A549 (cell line): ENCODE data around the gene KCNMA1. TPM values are rescaled to one million over a fixed set of nuclear protein-coding genes. Genes with fewer than 3 reads are reported as not detected.

Experiments used
- ATAC-seq, 2 experiments: fragments of 200-7000 bp in 1 of 2; fragments of >200 bp in 1 of 2; cut with Nextera tagmentation in 1 of 2; cut with Tn5 transposase in 1 of 2; 3 replicates each; pipeline versions ENCODE4 v1.8.0 to v1.9.1; 2018 to 2020; ENCODE audit warnings: mild to moderate bottlenecking in 1 of 2, moderate library complexity in 1 of 2
- CTCF ChIA-PET: fragments of 300-600 bp; sonication (Branson Sonifier 250); formaldehyde crosslinking; extraction: SDS; loops from one replicate; lab custom pipeline; 2021; ENCODE audit warnings: antibody characterized with exemption, inconsistent platforms; lab: Yijun Ruan, JAX
- POLR2A ChIA-PET: fragments of 350-600 bp; formaldehyde crosslinking; extraction: SDS; loops from one replicate; lab custom pipeline; 2021; ENCODE audit warnings: antibody characterized with exemption, inconsistent platforms; lab: Yijun Ruan, JAX
- DNase-seq, 2 experiments: peaks; one replicate each; pipeline versions ENCODE4 v3.0.0 to v3.0.0-alpha.2; 2011 to 2016; ENCODE audit warnings: low read depth in 1 of 2, low spot score in 1 of 2
- FAIRE-seq: peaks from 2 replicates; lab custom pipeline; 2011; peaks lifted over from hg19 to GRCh38; lab: Jason Lieb, UNC
- H3K27ac ChIP-seq, 2 experiments: fragments of >200 bp; sonication (Bioruptor Twin); formaldehyde crosslinking; 3 replicates each; pipeline ENCODE4 v1.5.1; 2016 to 2017
- H3K4me1 ChIP-seq: fragments of >200 bp; sonication (Bioruptor Twin); formaldehyde crosslinking; 3 replicates; pipeline ENCODE4 v1.6.1; 2016
- H3K4me2 ChIP-seq: fragments of >200 bp; sonication (Bioruptor Twin); formaldehyde crosslinking; 3 replicates; pipeline ENCODE4 v1.6.1; 2016
- H3K4me3 ChIP-seq: fragments of >200 bp; sonication (Bioruptor Twin); formaldehyde crosslinking; 3 replicates; pipeline ENCODE4 v1.5.1; 2016
- H3K9me3 ChIP-seq: fragments of >200 bp; sonication (Bioruptor Twin); formaldehyde crosslinking; 3 replicates; pipeline ENCODE4 v1.6.1; 2016
- BCL3 ChIP-seq: fragments of >200 bp; sonication (Bioruptor Twin); formaldehyde crosslinking; IDR thresholded peaks from 3 replicates; pipeline ENCODE4 v1.6.1; 2016
- BHLHE40 ChIP-seq: IDR thresholded peaks from 2 replicates; pipeline ENCODE4 v1.6.1; 2012; ENCODE audit warnings: low read depth, low read length, inconsistent platforms
- CEBPB ChIP-seq, 2 experiments: fragments of >200 bp in 1 of 2; sonication (Bioruptor Twin) in 1 of 2; formaldehyde crosslinking in 1 of 2; IDR thresholded peaks; 2 replicates each; pipeline ENCODE4 v1.6.1; 2012 to 2016
- CHD4 ChIP-seq: fragments of 200-600 bp; sonication (generic); IDR thresholded peaks from 2 replicates; pipeline ENCODE4 v1.6.1; 2016; ENCODE audit warnings: antibody characterized with exemption, mild to moderate bottlenecking, borderline replicate concordance
- CTCF ChIP-seq: fragments of >200 bp; sonication (Bioruptor Twin); formaldehyde crosslinking; IDR thresholded peaks from 3 replicates; pipeline ENCODE4 v1.5.1; 2016
- ELK1 ChIP-seq: fragments of 150-350 bp; IDR thresholded peaks from 2 replicates; pipeline ENCODE4 v1.6.1; 2014; ENCODE audit warnings: low read depth, mild to moderate bottlenecking, low read length
- ESRRA ChIP-seq: fragments of 150-350 bp; IDR thresholded peaks from 2 replicates; pipeline ENCODE4 v1.6.1; 2014; ENCODE audit warnings: mild to moderate bottlenecking, low read length, borderline replicate concordance
- FOSB ChIP-seq: fragments of 250-450 bp; sonication (Bioruptor Pico); IDR thresholded peaks from 2 replicates; pipeline ENCODE4 v1.5.0; 2020; ENCODE audit warnings: mild to moderate bottlenecking, moderate library complexity
- HDAC2 ChIP-seq: fragments of 200-600 bp; sonication (generic); IDR thresholded peaks from 2 replicates; pipeline ENCODE4 v1.6.1; 2016
- HES2 ChIP-seq: fragments of >200 bp; sonication (Bioruptor Twin); formaldehyde crosslinking; IDR thresholded peaks from 2 replicates; pipeline ENCODE4 v1.6.1; 2016
- JUN ChIP-seq, 2 experiments: fragments of >200 bp; sonication (Bioruptor Twin); formaldehyde crosslinking; IDR thresholded peaks; 2 replicates in 1 of 2; 3 replicates in 1 of 2; pipeline ENCODE4 v1.6.1; 2016 to 2017
- KDM1A ChIP-seq: fragments of 200-600 bp; sonication (generic); IDR thresholded peaks from 2 replicates; pipeline ENCODE4 v1.6.1; 2016; ENCODE audit warnings: low read depth, mild to moderate bottlenecking
- KDM5A ChIP-seq: fragments of 200-600 bp; sonication (generic); IDR thresholded peaks from 2 replicates; pipeline ENCODE4 v1.6.1; 2016; ENCODE audit warnings: antibody characterized with exemption, mild to moderate bottlenecking
- POLR2A ChIP-seq: IDR thresholded peaks from 2 replicates; pipeline ENCODE4 v1.6.1; 2012; ENCODE audit warnings: mild to moderate bottlenecking, low read length
- RAD21 ChIP-seq, 2 experiments: fragments of >200 bp in 1 of 2; sonication (Bioruptor Twin) in 1 of 2; formaldehyde crosslinking in 1 of 2; IDR thresholded peaks in 1 of 2; conservative IDR thresholded peaks in 1 of 2; 2 replicates in 1 of 2; 3 replicates in 1 of 2; pipeline ENCODE4 v1.6.1; 2012 to 2018; ENCODE audit warnings: inconsistent platforms in 1 of 2
- RARB ChIP-seq: fragments of 250-450 bp; sonication (Bioruptor Pico); IDR thresholded peaks from 2 replicates; pipeline ENCODE4 v1.8.0; 2021; ENCODE audit warnings: mild to moderate bottlenecking, moderate library complexity
- RCOR1 ChIP-seq: fragments of 150-350 bp; IDR thresholded peaks from 2 replicates; pipeline ENCODE4 v1.6.1; 2014; ENCODE audit warnings: antibody characterized with exemption, low read length, low read depth
- RFX5 ChIP-seq: fragments of 450-650 bp; IDR thresholded peaks from 2 replicates; pipeline ENCODE4 v1.7.1; 2014; ENCODE audit warnings: antibody characterized with exemption, mild to moderate bottlenecking, moderate library complexity
- SREBF2 ChIP-seq: fragments of 450-650 bp; IDR thresholded peaks from 2 replicates; pipeline ENCODE4 v1.6.1; 2014; ENCODE audit warnings: mild to moderate bottlenecking, moderate library complexity
- TP53 ChIP-seq: fragments of 250-450 bp; sonication (Bioruptor Pico); IDR thresholded peaks from 2 replicates; pipeline ENCODE4 v1.5.0; 2021; ENCODE audit warnings: mild to moderate bottlenecking, moderate library complexity
- ZSCAN20 ChIP-seq: fragments of 250-450 bp; sonication (Bioruptor Pico); IDR thresholded peaks from 2 replicates; pipeline ENCODE4 v1.8.0; 2022; ENCODE audit warnings: mild to moderate bottlenecking, moderate library complexity
- WGBS: methylation state at CpG from one replicate; pipeline ENCODE4 v1.1.6; 2017; ENCODE audit errors: missing lambda C conversion rate; 5-methylcytosine and 5-hydroxymethylcytosine counted together
- polyA plus RNA-seq, 4 experiments: library from polyadenylated mRNA; depleted of rRNA in 3 of 4; stranded (reverse); fragments of >200 nt; fragmentation: RNase III in 1 of 4; extraction: RNeasy Plus Mini Kit Qiagen cat#74134 plus additional on column Dnase treatment in 1 of 4; gene quantifications; 2 replicates in 3 of 4; 3 replicates in 1 of 4; pipeline ENCODE4 v1.2.3, GENCODE V29; 2011 to 2017

KCNMA1 gene
- polyA plus RNA-seq, 2 of the 4 experiments (the other 2 are of a cell fraction) = 14.9 to 30.6 TPM

- Histone ChIP-seq H3K4me3 (no peak overlapping the region), H3K4me2 (no peak overlapping the region), H3K4me1 (no peaks in the 10 kb centered on the region), H3K9me3 (no peaks in the 10 kb centered on the region), H3K27ac (no peak overlapping the region)
- WGBS = 71% methylated on average over 3 of the region's 3 CpGs
- ATAC-seq = no peak
- TF ChIP-seq CTCF (no peak), JUN (IDR thresholded peaks at IDR 0.05) (no peak), HES2 (no peak), RAD21 (conservative IDR thresholded peaks at IDR 0.05 in 1 of 2, IDR thresholded peaks at IDR 0.05 in 1 of 2) (no peak), CHD4 (no peak), RARB (CRISPR knock-in tag) (no peak), POLR2A (no peak), HDAC2 (no peak), KDM1A (no peak), CEBPB (IDR thresholded peaks at IDR 0.05) (no peak), KDM5A (no peak), BCL3 (no peak), ELK1 (no peak), ESRRA (no peak)
- ChIA-PET CTCF (interaction anchor here (0.8 to 1.3 kb wide), 3 partner anchors 16 to 145 kb away, joined by 3 to 6 read pairs (median 5); no protein-coding TSS in a partner anchor), POLR2A (no interaction called here)
- no peak for FAIRE-seq
- no peak for DNase-seq
Measured at GRCh38 chr10:77318739-77319138, 318.9 kb downstream of the KCNMA1 start.

GRCh38 chr10:77317221-77317620, 320.4 kb downstream of the KCNMA1 start:
- H3K4me1 ChIP-seq = no peaks in the 10 kb centered on the region
- ATAC-seq = no peak
- WGBS = 59% methylated on average over 5 of the region's 5 CpGs
- ChIA-PET POLR2A (no interaction called here), CTCF (interaction anchor here (0.7 to 1.4 kb wide), 4 partner anchors 15 to 143 kb away, joined by 3 to 5 read pairs (median 4); no protein-coding TSS in a partner anchor)
- FAIRE-seq = no peak
- no peak overlapping the region for H3K4me2 ChIP-seq
- no peak overlapping the region for H3K27ac ChIP-seq
- TF ChIP-seq HDAC2 (no peak), RFX5 (no peak), TP53 (no peak), ELK1 (no peak), RAD21 (conservative IDR thresholded peaks at IDR 0.05 in 1 of 2, IDR thresholded peaks at IDR 0.05 in 1 of 2) (no peak), RCOR1 (no peak), ZSCAN20 (CRISPR knock-in tag) (no peak), FOSB (no peak), CTCF (no peak), RARB (CRISPR knock-in tag) (no peak), BHLHE40 (no peak), POLR2A (no peak), SREBF2 (no peak)
- TF ChIP-seq, all 56 proteins: peak for 0
- no peaks in the 10 kb centered on the region for H3K9me3 ChIP-seq
- no peak overlapping the region for H3K4me3 ChIP-seq
- no peak for DNase-seq
